GM23338 (cell line): ENCODE measurements around the gene FAM81B. TPM values are rescaled to one million over a fixed set of nuclear protein-coding genes. Genes with fewer than 3 reads are reported as not detected.

Experiments used
- ATAC-seq: fragments of 200-7000 bp; cut with Tn5 transposase; 3 replicates; pipeline ENCODE4 v1.9.1; 2020
- DNase-seq: peaks from one replicate; pipeline ENCODE4 v3.0.0-alpha.2; 2015; ENCODE audit warnings: low spot score
- H2AFZ ChIP-seq: fragments of 200-600 bp; sonication (generic); 2 replicates; pipeline ENCODE4 v1.8.0; 2016; ENCODE audit warnings: antibody characterized with exemption, mild to moderate bottlenecking, moderate library complexity
- H3F3A ChIP-seq: fragments of 200-600 bp; sonication (generic); replicated peaks from 2 replicates; pipeline ENCODE4 v1.8.0; 2017; ENCODE audit warnings: antibody characterized with exemption, mixed run types, low read depth
- H3K27ac ChIP-seq: fragments of 200-600 bp; sonication (generic); 2 replicates; pipeline ENCODE4 v1.6.1; 2016; ENCODE audit warnings: low read depth
- H3K27me3 ChIP-seq: fragments of 200-600 bp; sonication (generic); 2 replicates; pipeline ENCODE4 v1.8.0; 2016; ENCODE audit warnings: mild to moderate bottlenecking, mixed run types, moderate library complexity; ENCODE audit not compliant: insufficient read depth
- H3K36me3 ChIP-seq: fragments of 200-600 bp; sonication (generic); 2 replicates; pipeline ENCODE4 v1.8.0; 2016; ENCODE audit warnings: mild to moderate bottlenecking; ENCODE audit not compliant: insufficient read depth
- H3K4me1 ChIP-seq: fragments of 200-600 bp; sonication (generic); 2 replicates; pipeline ENCODE4 v1.8.0; 2016; ENCODE audit warnings: mild to moderate bottlenecking, moderate library complexity; ENCODE audit not compliant: insufficient read depth
- H3K4me2 ChIP-seq: fragments of 200-600 bp; sonication (generic); 2 replicates; pipeline ENCODE4 v1.7.1; 2017; ENCODE audit warnings: mixed run types
- H3K4me3 ChIP-seq: fragments of 200-600 bp; sonication (generic); 2 replicates; pipeline ENCODE4 v1.6.1; 2016; ENCODE audit warnings: mixed run types
- H3K79me2 ChIP-seq: fragments of 200-600 bp; sonication (generic); replicated peaks from 2 replicates; pipeline ENCODE4 v1.8.0; 2017; ENCODE audit warnings: mild to moderate bottlenecking; ENCODE audit not compliant: insufficient read depth
- H3K9me2 ChIP-seq: fragments of 200-600 bp; sonication (generic); 2 replicates; pipeline ENCODE4 v1.8.0; 2017; ENCODE audit not compliant: insufficient read depth
- H4K20me1 ChIP-seq: fragments of 200-600 bp; sonication (generic); replicated peaks from 2 replicates; pipeline ENCODE4 v1.8.0; 2017; ENCODE audit warnings: mild to moderate bottlenecking; ENCODE audit not compliant: insufficient read depth
- H3K27ac Mint-ChIP-seq: 2 replicates; pipeline ENCODE4 v1.8.0; 2020; ENCODE audit warnings: inconsistent platforms, mild to moderate bottlenecking, moderate library complexity, mixed read lengths
- H3K27me3 Mint-ChIP-seq: 3 replicates; pipeline ENCODE4 v1.8.0; 2022; ENCODE audit warnings: low read depth, mild to moderate bottlenecking, moderate library complexity, mixed read lengths, inconsistent platforms; ENCODE audit not compliant: insufficient read depth, poor library complexity
- H3K36me3 Mint-ChIP-seq: 3 replicates; pipeline ENCODE4 v1.8.0; 2021; ENCODE audit warnings: low read depth, mild to moderate bottlenecking, inconsistent platforms, moderate library complexity, mixed read lengths
- H3K4me1 Mint-ChIP-seq: 3 replicates; pipeline ENCODE4 v1.8.0; 2020; ENCODE audit warnings: mild to moderate bottlenecking, inconsistent platforms, mixed read lengths
- H3K4me3 Mint-ChIP-seq: 3 replicates; pipeline ENCODE4 v1.8.0; 2021; ENCODE audit warnings: moderate library complexity, mild to moderate bottlenecking, inconsistent platforms, mixed read lengths
- H3K9me3 Mint-ChIP-seq: 3 replicates; pipeline ENCODE4 v1.8.0; 2020; ENCODE audit warnings: moderate library complexity, mild to moderate bottlenecking, inconsistent platforms, mixed read lengths
- EZH2phosphoT487 ChIP-seq: fragments of 200-600 bp; sonication (generic); IDR thresholded peaks from one replicate; pipeline ENCODE4 v1.8.1; 2018; ENCODE audit warnings: antibody characterized with exemption; ENCODE audit not compliant: unreplicated experiment
- JUNB ChIP-seq: IDR thresholded peaks from one replicate; pipeline ENCODE4 v1.6.1; 2016; ENCODE audit warnings: antibody characterized with exemption; ENCODE audit not compliant: unreplicated experiment
- POLR2AphosphoS5 ChIP-seq: IDR thresholded peaks from 2 replicates; pipeline ENCODE4 v1.6.1; 2016; ENCODE audit warnings: antibody characterized with exemption, low read depth
- STAT1 ChIP-seq: IDR thresholded peaks from one replicate; pipeline ENCODE4 v1.6.1; 2016; ENCODE audit warnings: antibody characterized with exemption; ENCODE audit not compliant: unreplicated experiment
- ZNF331 ChIP-seq: fragments of 250-450 bp; sonication (Bioruptor Pico); IDR thresholded peaks from 2 replicates; pipeline ENCODE4 v1.5.0; 2020; ENCODE audit warnings: low read depth, mild to moderate bottlenecking, moderate library complexity
- polyA plus RNA-seq: library from polyadenylated mRNA; unstranded; fragments of >200 nt; fragmentation: Nextera tagmentation; extraction: Ambion mirVana; gene quantifications from 2 replicates; pipeline ENCODE4 v1.2.1, GENCODE V29; 2016
- total RNA-seq: library from RNA; depleted of rRNA; stranded (reverse); fragments of >200 nt; shearing (Covaris generic); gene quantifications from 2 replicates; pipeline ENCODE4 v1.2.3, GENCODE V29; 2014
- TF ChIP-seq, protein P1 (sequence below): fragments of 250-450 bp; sonication (Bioruptor Pico); IDR thresholded peaks from 2 replicates; pipeline ENCODE4 v1.5.0; 2020; ENCODE audit warnings: mild to moderate bottlenecking, moderate library complexity
- TF ChIP-seq, protein P2 (sequence below): IDR thresholded peaks from 2 replicates; pipeline ENCODE4 v1.6.1; 2016; ENCODE audit warnings: antibody characterized with exemption
- TF ChIP-seq, protein P3 (sequence below), 2 experiments: fragments of 200-600 bp in 1 of 2; sonication (generic) in 1 of 2; conservative IDR thresholded peaks; 2 replicates each; pipeline versions ENCODE4 v1.5.1 to v1.6.1; 2016 to 2017; ENCODE audit warnings: antibody characterized with exemption in 2 of 2, low read depth in 2 of 2, mild to moderate bottlenecking in 2 of 2, moderate library complexity in 1 of 2

Gene FAM81B
- total and polyA plus RNA-seq, 2 experiments from 2014 or later, result 0.40 TPM; not detected in 1

GRCh38 chr5:95365302-95366095, 25.7 kb upstream of the FAM81B start (continued):
- TF ChIP-seq, protein P1, sequence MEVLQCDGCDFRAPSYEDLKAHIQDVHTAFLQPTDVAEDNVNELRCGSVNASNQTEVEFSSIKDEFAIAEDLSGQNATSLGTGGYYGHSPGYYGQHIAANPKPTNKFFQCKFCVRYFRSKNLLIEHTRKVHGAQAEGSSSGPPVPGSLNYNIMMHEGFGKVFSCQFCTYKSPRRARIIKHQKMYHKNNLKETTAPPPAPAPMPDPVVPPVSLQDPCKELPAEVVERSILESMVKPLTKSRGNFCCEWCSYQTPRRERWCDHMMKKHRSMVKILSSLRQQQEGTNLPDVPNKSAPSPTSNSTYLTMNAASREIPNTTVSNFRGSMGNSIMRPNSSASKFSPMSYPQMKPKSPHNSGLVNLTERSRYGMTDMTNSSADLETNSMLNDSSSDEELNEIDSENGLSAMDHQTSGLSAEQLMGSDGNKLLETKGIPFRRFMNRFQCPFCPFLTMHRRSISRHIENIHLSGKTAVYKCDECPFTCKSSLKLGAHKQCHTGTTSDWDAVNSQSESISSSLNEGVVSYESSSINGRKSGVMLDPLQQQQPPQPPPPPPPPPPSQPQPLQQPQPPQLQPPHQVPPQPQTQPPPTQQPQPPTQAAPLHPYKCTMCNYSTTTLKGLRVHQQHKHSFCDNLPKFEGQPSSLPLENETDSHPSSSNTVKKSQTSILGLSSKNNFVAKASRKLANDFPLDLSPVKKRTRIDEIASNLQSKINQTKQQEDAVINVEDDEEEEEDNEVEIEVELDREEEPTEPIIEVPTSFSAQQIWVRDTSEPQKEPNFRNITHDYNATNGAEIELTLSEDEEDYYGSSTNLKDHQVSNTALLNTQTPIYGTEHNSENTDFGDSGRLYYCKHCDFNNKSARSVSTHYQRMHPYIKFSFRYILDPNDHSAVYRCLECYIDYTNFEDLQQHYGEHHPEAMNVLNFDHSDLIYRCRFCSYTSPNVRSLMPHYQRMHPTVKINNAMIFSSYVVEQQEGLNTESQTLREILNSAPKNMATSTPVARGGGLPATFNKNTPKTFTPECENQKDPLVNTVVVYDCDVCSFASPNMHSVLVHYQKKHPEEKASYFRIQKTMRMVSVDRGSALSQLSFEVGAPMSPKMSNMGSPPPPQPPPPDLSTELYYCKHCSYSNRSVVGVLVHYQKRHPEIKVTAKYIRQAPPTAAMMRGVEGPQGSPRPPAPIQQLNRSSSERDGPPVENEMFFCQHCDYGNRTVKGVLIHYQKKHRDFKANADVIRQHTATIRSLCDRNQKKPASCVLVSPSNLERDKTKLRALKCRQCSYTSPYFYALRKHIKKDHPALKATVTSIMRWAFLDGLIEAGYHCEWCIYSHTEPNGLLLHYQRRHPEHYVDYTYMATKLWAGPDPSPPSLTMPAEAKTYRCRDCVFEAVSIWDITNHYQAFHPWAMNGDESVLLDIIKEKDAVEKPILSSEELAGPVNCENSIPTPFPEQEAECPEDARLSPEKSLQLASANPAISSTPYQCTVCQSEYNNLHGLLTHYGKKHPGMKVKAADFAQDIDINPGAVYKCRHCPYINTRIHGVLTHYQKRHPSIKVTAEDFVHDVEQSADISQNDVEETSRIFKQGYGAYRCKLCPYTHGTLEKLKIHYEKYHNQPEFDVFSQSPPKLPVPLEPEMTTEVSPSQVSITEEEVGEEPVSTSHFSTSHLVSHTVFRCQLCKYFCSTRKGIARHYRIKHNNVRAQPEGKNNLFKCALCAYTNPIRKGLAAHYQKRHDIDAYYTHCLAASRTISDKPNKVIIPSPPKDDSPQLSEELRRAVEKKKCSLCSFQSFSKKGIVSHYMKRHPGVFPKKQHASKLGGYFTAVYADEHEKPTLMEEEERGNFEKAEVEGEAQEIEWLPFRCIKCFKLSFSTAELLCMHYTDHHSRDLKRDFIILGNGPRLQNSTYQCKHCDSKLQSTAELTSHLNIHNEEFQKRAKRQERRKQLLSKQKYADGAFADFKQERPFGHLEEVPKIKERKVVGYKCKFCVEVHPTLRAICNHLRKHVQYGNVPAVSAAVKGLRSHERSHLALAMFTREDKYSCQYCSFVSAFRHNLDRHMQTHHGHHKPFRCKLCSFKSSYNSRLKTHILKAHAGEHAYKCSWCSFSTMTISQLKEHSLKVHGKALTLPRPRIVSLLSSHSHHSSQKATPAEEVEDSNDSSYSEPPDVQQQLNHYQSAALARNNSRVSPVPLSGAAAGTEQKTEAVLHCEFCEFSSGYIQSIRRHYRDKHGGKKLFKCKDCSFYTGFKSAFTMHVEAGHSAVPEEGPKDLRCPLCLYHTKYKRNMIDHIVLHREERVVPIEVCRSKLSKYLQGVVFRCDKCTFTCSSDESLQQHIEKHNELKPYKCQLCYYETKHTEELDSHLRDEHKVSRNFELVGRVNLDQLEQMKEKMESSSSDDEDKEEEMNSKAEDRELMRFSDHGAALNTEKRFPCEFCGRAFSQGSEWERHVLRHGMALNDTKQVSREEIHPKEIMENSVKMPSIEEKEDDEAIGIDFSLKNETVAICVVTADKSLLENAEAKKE (CRISPR knock-in tag), result no peak
- TF ChIP-seq EZH2phosphoT487 (no peak), JUNB (no peak), ZNF331 (no peak)
- TF ChIP-seq, protein P2, sequence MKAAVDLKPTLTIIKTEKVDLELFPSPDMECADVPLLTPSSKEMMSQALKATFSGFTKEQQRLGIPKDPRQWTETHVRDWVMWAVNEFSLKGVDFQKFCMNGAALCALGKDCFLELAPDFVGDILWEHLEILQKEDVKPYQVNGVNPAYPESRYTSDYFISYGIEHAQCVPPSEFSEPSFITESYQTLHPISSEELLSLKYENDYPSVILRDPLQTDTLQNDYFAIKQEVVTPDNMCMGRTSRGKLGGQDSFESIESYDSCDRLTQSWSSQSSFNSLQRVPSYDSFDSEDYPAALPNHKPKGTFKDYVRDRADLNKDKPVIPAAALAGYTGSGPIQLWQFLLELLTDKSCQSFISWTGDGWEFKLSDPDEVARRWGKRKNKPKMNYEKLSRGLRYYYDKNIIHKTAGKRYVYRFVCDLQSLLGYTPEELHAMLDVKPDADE, result no peak

GRCh38 chr5:95369782-95370181, 21.4 kb upstream of the FAM81B start:
- Histone ChIP-seq H3K27me3 (no peaks in the 10 kb centered on the region), H3K4me1 (no peaks in the 10 kb centered on the region), H4K20me1 (no peaks in the 10 kb centered on the region), H3K4me2 (no peak overlapping the region), H3K9me2 (peaks cover 8% of the 10 kb centered on the region; the same call in 1 of the 2 replicates), H3K79me2 (no peaks in the 10 kb centered on the region), H3K4me3 (no peak overlapping the region), H3K27ac (no peak overlapping the region), H2AFZ (0 out of 2 replicates have a peak overlapping the region, but pooled peaks have one; percentile 60), H3F3A (no peaks in the 10 kb centered on the region), H3K36me3 (no peaks in the 10 kb centered on the region)
- TF ChIP-seq JUNB (no peak), STAT1 (no peak), ZNF331 (no peak), POLR2AphosphoS5 (no peak)
- TF ChIP-seq, protein P3, sequence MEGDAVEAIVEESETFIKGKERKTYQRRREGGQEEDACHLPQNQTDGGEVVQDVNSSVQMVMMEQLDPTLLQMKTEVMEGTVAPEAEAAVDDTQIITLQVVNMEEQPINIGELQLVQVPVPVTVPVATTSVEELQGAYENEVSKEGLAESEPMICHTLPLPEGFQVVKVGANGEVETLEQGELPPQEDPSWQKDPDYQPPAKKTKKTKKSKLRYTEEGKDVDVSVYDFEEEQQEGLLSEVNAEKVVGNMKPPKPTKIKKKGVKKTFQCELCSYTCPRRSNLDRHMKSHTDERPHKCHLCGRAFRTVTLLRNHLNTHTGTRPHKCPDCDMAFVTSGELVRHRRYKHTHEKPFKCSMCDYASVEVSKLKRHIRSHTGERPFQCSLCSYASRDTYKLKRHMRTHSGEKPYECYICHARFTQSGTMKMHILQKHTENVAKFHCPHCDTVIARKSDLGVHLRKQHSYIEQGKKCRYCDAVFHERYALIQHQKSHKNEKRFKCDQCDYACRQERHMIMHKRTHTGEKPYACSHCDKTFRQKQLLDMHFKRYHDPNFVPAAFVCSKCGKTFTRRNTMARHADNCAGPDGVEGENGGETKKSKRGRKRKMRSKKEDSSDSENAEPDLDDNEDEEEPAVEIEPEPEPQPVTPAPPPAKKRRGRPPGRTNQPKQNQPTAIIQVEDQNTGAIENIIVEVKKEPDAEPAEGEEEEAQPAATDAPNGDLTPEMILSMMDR (conservative IDR thresholded peaks at IDR 0.05; ENCODE audit: low read depth in 2 of 2), result no peak
- TF ChIP-seq, protein P2, result no peak
- ATAC-seq (no peak), DNase-seq (no peak)
- Mint-ChIP-seq H3K9me3 (peaks cover 7% of the 10 kb centered on the region; the same call in 2 of the 3 replicates), H3K27me3 (no peaks in the 10 kb centered on the region), H3K4me3 (no peak overlapping the region), H3K36me3 (peaks cover 3% of the 10 kb centered on the region; the same call in 2 of the 3 replicates), H3K27ac (no peak overlapping the region), H3K4me1 (no peaks in the 10 kb centered on the region)
